Measurements from ENCODE around the gene CFAP299.

The CFAP299 gene

DNA sequence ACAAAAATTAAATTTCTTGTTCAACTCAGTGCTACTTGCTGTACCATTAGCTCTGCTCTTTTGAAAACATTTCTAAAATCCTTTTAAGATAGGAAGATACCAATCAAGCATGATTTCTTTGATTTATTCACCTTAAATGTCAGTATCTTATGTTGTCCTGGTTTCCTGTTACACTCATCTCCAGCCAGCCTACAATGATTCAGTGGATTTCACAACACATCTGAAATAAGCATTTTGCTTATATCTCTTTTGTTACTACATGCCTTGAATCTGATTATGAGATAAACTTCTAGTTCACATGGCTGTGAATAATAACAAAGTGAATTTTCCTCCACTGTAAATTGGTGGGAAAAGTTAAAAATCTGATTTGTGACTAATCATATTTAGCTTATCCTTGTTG lies 582.5 kb downstream of the CFAP299 start:
- no peaks in the 10 kb centered on the region for H3K4me1 Mint-ChIP-seq
- no peaks in the 10 kb centered on the region for H3K9me3 Mint-ChIP-seq
- no peak overlapping the region for H3K4me3 Mint-ChIP-seq
- H3K27ac Mint-ChIP-seq: no peak overlapping the region
- peaks cover 3% of the 10 kb centered on the region for H3K27me3 Mint-ChIP-seq (ENCODE audit: low read depth)
- TF ChIP-seq CTCF (IDR thresholded peaks at IDR 0.05; ENCODE audit: unreplicated experiment in 3 of 3): no peak
- H3K36me3 Mint-ChIP-seq (ENCODE audit: low read depth): no peaks in the 10 kb centered on the region

DNA sequence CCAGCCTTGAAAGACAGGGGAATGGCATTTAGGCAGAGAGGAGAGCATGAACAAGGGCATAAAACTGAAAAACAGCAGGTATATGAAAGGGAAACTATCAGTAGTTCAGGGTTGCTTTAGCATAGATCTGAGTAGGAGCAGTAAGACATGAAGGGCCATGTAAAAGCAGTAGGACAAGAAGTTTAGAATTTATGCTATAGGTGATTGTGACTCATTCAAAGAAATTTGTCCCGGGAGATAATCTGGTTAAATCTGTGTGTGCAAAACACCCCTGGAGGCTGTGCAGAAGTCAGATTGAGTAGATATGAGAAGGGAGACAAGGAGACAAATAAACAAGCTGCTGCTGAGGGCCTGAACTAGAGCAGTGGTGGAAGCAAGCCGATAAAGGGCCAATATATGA lies 585.9 kb downstream of the CFAP299 start:
- H3K27me3 Mint-ChIP-seq (ENCODE audit: low read depth): no peaks in the 10 kb centered on the region
- H3K27ac Mint-ChIP-seq: no peak overlapping the region
- no peak for TF ChIP-seq CTCF (IDR thresholded peaks at IDR 0.05; ENCODE audit: unreplicated experiment in 3 of 3)
- no peaks in the 10 kb centered on the region for H3K4me1 Mint-ChIP-seq
- H3K4me3 Mint-ChIP-seq: no peak overlapping the region
- no peaks in the 10 kb centered on the region for H3K36me3 Mint-ChIP-seq (ENCODE audit: low read depth)
- no peaks in the 10 kb centered on the region for H3K9me3 Mint-ChIP-seq

- Mint-ChIP-seq H3K27me3 (ENCODE audit: low read depth) (no peaks in the 10 kb centered on the region), H3K9me3 (no peaks in the 10 kb centered on the region), H3K4me3 (no peak overlapping the region), H3K27ac (no peak overlapping the region), H3K4me1 (no peaks in the 10 kb centered on the region), H3K36me3 (ENCODE audit: low read depth) (no peaks in the 10 kb centered on the region)
- no peak for TF ChIP-seq CTCF (IDR thresholded peaks at IDR 0.05; ENCODE audit: unreplicated experiment in 3 of 3)
Measured at GRCh38 chr4:80922941-80923340, 587.4 kb downstream of the CFAP299 start.

DNA sequence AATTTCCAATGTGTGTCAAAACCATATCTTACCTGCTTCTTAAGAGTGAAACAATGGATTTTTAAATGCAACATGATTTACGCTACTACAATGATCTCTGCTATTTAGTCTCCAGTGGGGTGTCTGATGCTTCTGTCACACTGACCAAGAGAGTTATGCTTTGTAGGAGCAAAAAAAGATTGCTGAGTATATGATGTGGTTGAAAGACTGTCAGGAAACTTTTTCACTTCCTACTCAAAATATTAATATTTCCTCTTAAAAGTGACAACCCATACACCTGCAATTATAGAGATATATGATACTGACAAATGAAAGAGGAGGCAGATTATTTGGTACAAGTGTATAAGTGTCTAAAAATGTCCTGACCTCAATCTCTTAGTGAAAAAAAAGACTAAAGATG lies 589.8 kb downstream of the CFAP299 start:
- no peak overlapping the region for H3K4me3 Mint-ChIP-seq
- no peaks in the 10 kb centered on the region for H3K9me3 Mint-ChIP-seq
- H3K27ac Mint-ChIP-seq: no peak overlapping the region
- H3K27me3 Mint-ChIP-seq (ENCODE audit: low read depth): no peaks in the 10 kb centered on the region
- no peak for TF ChIP-seq CTCF (IDR thresholded peaks at IDR 0.05; ENCODE audit: unreplicated experiment in 3 of 3)
- H3K4me1 Mint-ChIP-seq: no peaks in the 10 kb centered on the region
- H3K36me3 Mint-ChIP-seq (ENCODE audit: low read depth): no peaks in the 10 kb centered on the region

- H3K27ac Mint-ChIP-seq: no peak overlapping the region
- H3K27me3 Mint-ChIP-seq (ENCODE audit: low read depth): no peaks in the 10 kb centered on the region
- H3K36me3 Mint-ChIP-seq (ENCODE audit: low read depth): no peaks in the 10 kb centered on the region
- no peaks in the 10 kb centered on the region for H3K9me3 Mint-ChIP-seq
- peaks cover 2% of the 10 kb centered on the region for H3K4me1 Mint-ChIP-seq
- no peak overlapping the region for H3K4me3 Mint-ChIP-seq
- TF ChIP-seq CTCF (IDR thresholded peaks at IDR 0.05; ENCODE audit: unreplicated experiment in 3 of 3): no peak
Measured at GRCh38 chr4:80926446-80926845, 590.9 kb downstream of the CFAP299 start.

GRCh38 chr4:80926891-80927290 lies 591.4 kb downstream of the CFAP299 start:
- no peaks in the 10 kb centered on the region for H3K36me3 Mint-ChIP-seq (ENCODE audit: low read depth)
- H3K4me3 Mint-ChIP-seq: no peak overlapping the region
- peaks cover 6% of the 10 kb centered on the region for H3K4me1 Mint-ChIP-seq
- no peaks in the 10 kb centered on the region for H3K27me3 Mint-ChIP-seq (ENCODE audit: low read depth)
- TF ChIP-seq CTCF (IDR thresholded peaks at IDR 0.05; ENCODE audit: unreplicated experiment in 3 of 3): no peak
- H3K27ac Mint-ChIP-seq: no peak overlapping the region
- H3K9me3 Mint-ChIP-seq: no peaks in the 10 kb centered on the region

Data from nephron (organoid).